GM21423 (cell line): ENCODE results near the gene HCN4.
"Not testable (repeated sequence)": the region's sequence is repeated elsewhere in the genome, so short reads cannot be mapped to it uniquely, and the experiment has no call there.

Experiments
- ATAC-seq: cut with Tn5 transposase; IDR thresholded peaks from one replicate; pipeline ENCODE4 v1.9.1; 2021; ENCODE audit warnings: mild to moderate bottlenecking, moderate library complexity; ENCODE audit not compliant: unreplicated experiment

HCN4 gene

DNA sequence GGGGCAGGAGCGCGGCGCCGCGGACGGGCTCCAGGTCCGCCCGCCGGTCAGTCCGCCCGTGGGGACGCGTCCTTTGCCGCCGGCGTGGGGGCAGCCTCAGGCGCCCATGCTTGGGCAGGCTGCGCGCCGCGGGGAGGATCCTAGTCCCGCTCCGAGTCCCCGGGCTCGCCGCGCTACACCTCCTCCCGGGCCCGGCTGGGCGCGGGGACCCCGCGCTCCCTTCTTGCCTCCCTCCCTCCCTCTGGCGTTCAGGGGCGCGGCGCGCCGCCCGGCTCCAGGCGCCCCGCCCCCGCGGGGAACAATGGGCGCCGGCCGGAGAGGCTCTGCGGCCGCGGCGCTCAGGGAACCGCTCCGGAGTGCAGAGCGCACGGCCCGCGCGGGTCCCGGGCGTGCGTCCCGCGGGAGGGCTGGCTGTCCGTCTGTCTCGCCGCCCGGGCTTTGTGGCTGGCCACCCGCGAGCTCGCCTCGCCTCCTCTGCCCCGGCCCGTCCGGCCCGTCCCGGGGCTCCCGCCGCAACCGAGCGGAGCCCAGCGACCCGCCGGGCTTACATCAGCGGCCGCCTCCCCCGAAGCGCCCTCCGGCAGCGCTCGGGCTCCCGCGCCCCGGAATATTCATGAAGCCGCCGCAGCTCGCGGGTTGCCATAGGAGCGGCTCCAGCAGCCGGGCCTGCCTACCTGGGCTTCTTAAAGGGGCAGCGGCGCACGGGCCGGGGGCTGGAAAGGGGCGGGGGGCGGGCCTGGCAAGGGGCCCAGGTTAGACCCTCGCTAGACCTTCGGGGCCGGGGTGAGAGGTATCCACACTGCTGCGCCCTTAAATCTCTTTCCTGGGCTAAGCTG is at the start of gene HCN4:
Gene HCN4 (minus strand): TSS at position 658 of the 836 bp plus-strand sequence. CDS start 688 bp downstream, outside the sequence.
- ATAC-seq: no peak

DNA sequence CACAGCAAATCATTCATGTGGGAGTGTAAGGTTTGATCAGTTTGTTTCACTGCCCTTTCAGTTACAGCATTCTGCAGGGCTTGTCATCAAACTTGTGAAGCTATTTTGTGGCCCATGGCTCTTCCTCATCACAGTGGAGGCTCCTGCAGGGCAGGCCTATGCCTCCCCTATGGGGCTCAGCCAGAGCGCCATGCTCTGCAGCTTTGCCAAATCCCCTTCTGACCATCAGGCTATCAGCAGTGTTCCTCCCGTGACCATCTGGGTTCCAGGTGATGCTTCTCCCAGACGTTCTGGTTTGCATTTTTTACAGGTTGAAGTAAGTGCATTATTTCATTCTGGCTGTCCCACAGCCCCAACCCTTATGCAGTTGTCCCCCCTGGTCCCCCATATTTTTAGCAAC is 46.1 kb upstream of the HCN4 start:
- ATAC-seq: no peak

DNA sequence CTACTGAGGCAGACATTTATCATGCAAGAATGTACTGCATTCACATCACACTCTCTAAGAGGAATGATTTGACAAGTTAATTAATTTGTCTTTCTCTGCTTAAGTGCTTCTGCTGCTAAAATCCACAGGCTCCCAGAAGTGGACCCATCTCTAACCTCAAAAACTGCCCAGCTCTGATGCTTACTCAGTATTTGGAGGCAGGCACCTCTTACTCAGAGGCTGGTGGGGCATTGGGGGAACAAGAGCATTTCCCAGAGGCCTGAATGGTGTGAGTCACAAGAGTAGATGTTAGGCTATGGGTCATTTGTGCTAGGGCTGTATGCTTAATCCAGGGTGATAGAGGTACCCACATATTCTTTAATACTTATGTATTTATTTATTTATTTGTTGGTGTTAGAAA is 34.4 kb upstream of the HCN4 start:
- ATAC-seq: no peak

DNA sequence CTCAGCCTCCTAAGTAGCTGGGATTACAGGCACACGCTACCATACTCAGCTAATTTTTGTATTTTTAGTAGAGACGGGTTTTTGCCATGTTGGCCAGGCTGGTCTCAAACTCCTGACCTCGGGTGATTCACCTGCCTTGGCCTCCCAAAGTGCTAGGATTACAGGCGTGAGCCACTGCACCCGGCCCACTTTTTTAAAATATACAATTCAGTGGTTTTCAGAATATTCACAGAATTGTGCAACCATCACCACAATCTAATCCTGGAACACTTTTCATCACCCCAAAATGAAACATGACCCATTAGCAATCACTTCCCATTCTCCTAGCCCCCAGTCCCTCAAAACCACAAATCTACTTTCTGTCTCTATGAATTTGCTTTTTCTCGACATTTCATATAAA is 31.5 kb upstream of the HCN4 start:
- ATAC-seq: not testable (repeated sequence)

DNA sequence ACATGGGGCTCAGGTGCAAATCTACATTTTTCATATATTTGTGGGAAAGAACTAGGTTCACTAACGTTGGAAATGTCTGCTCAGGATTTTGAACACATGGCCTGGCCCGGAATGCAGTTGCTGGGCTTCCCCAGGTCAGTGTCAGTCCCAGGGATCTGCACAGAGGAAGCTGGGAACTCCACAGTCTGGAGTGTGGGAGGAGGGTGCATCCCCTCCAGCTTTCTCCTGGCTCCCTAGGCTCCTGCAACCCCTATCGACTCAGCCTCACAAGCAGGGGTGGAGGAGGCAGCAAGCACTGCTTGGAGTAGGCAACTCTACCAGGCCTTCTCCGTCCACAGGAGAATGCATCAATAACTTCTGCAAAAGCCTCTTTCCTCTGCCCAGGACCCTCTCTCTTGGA is 30.1 kb upstream of the HCN4 start:
- ATAC-seq: no peak

DNA sequence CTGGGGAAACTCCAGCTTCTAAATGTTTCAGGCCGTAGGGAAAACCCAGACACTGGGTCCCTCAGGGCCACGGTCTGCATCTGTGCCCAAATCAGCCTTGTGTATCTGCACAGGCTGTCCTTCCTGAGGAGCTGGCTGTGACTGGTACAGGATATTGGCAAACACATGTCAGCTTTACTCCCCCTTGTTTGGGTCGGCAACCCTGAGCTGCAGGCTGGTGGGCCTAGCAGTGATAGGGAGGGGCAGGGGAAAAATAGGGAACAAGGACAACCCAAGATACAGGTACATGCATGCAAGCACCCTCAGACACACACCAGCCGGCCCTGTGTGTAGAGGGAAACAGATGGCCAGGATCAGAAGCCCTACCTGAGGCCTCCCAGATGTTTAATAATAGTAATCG is 28.7 kb upstream of the HCN4 start:
- no peak for ATAC-seq

DNA sequence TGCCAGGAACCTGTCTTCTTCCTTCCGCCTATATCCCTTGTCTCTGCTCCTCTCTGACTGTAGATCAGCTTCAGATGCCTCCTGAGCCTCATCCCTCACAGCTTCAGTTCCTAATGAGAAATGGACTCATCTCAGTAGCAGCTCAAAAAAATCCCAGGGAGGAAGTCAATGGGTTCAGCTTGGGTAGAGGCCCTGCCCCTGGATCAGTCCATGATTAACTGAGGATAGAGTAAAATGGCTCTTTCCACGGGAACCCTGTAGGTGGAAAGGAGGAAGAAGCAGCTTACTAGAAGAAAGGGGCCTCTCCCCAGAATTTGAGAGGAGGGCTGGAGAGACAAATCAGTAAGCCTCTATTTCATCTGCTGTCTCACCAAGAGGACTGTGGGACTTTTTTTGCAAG is 26.9 kb upstream of the HCN4 start:
- ATAC-seq: no peak

DNA sequence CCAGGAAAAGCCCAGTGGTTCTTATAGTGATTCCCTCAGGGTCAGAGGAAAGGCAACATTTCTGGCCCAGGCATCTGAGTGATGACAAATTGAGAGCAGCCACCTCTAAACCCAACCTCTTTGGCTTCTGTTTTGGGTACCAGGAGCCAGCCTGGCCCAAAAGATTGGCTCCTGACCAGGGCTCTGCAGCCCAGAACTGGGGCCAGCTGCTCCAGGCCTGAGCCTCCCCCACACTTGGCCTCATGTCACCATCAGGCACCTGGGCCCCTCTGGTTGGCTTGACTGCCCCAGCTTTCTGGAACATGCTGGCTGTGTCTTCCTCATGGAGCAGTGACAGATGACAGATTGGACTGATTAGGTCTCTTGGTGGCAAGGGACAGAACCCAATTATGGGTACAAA is 26.0 kb upstream of the HCN4 start:
- ATAC-seq: no peak

DNA sequence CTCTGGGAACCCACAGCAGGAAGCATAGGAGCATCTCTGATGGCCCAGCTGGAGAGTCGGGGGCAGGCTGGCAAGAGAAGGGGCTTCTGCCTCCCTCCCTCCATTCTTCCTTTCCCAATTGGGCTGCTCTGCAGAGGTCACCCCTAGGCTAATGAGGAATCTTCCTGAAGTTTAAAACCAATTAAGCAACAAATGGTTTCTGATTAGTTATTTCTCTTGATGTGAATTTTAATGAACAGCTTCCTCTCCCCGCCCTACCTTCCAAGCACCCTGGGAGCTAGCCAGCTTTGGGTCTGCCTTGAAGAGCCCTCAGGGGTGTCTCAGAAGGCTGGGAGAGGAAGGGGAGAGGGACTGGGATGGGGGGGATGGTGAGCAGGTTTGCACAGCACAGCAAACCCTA is 24.6 kb upstream of the HCN4 start:
- ATAC-seq: no peak

DNA sequence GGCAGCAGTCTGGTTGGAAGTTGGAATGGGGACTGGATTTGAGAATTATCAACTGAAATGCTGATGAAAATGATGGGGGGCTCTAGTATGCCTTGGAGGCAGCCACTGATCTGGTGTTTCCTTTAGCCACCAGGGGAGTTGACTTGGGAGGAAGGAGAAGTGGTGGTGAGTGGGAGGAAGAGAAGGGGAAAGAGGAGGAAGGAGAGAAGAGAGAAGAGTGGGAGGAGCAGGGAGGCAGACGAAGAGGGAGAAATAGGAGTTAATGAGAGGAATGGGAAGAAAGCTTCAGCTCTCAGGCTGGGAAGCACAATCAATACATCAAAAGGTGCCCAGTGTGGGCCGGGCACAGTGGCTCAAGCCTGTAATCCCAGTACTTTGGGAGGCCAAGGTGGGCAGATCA is 23.3 kb upstream of the HCN4 start:
- ATAC-seq: no peak

DNA sequence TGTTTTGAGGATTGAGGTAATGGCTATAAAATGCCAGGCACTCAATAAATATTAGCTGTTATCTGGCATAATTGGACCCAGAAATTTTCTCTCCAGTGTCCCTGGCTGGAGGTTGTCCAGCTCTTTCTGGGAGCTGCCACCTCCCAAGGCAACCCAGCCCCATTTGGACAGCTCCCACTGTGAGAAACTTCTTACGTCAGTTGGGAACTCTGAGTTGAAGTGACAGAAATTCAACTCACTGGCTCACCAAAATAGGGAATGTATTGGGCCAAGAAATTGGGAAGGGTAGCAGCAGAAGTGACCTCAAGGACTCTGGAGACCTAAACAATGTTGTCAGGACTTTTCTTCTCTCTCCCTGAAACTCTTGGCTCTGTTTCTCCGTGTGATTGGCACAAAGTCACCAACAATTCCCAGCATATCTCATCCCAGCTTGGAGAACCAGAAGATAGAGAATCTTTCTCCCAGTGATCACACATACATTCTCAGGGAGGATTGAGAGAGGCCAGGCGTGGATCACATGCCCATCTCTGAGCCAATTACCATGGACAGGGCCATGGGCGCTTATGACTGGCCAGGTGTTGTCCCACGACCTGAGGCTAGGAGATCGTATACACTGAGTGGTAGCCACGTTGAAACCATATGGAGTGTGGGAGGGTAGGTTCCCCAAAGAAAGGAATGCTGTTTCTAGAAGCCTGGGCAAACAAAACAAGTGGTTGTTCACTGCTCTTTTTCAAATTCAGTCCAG is 22.5 kb upstream of the HCN4 start:
- ATAC-seq: no peak

DNA sequence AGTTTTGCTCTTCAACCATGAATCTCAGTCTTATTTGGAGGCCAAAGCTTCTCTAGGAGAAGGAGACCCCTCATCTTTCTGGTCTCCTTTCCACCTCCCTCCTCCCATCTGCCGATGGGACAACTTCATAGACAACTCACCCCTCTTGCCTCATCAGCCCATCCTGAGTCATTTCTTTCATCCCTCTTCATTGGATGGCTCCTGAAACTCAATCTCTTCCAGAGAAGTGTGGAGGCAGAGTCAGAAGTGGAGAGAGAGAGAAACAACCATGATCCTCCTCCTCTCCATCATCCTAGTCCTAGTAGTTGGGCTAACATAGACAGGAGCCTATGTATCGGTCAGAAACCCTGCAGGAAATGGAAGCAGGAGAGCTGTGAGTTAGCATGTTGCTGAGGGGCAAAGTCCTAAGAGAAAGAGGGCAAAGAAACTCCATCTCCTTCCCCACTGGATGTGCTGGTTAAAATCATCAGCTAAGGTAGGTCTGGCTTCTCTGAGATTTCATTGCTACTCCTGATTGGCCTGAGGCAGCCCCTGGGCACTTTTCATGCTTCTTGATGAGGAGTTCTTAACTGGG is 21.3 kb upstream of the HCN4 start:
- ATAC-seq: no peak

DNA sequence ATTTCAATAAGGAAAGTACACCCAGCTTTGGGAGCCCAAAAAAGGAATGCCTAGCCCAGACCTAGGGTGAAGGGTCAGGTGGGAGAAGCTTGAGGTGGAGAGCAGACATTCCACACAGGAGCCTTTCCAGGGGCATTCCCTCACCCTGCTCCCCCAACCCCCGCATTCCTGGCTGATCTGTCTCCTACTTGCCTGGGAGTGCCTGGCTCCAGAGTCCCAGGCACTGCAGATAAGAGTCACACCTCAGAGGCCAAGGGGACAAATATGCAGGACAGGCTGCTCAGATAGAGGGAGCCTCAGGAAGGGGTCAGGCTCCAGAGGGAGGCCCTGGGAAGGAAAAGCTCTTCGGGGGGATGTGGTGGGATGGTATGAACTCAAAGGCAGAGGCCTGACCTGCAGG is 20.8 kb upstream of the HCN4 start:
- no peak for ATAC-seq

DNA sequence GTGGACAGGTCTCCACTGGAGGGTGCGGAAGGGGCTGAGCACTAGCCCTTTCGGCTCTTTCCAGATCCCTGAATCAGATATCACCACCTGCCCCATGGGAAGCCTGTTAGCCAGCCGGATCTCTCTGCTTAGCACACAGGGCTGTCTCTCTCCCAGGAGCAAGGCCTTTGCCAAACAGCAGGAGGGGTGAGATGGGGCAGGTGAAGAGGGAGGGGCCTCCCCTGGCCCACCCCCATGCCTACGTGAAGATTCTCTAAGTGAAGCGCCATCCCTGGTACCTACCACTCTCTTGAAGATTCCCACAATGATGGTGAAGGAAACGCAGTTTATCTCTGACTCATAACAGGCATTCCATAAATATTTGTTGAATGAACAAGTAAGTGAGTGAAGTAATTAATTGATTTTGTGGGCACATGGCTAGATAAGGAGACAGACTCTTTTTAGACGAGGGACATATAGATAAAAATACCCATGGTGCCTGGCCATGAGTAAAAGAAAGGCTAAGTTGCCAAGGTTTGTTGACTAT is 19.6 kb upstream of the HCN4 start:
- ATAC-seq: no peak

DNA sequence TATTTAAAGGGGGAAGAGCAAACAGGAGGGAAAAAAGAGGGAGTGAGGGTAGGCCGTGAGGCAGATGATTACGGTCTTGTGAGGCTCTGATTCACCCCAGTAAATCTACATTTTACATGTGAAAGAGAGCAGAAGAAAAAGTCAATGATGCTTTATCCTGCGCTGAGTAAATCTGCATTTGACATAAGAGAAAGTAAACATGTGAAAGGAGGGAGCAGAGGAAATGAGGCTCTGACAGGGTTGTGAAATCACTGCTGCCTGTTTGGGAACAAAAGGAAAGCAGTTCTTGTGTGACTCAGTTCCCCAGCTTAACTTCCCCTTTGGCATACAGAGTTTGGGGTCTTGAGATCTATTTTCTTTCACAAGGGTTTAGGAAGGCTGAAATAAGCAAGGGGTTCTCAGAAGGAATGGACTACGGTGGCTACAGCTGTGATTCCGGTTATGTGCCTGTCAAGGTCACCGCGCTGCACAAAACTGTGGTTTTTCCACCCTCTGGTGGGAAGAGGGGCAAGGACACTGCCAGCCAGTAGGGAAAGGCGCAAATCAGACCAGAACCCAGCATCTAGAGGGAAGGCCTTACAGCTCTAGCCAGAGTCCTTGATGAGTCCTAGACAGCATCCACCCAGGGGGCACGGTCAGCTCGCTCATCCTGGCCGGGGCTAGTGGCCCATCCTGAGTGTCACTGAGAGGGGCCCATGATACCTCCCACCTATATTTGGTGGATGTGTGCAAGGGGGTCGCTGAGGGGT is 18.9 kb upstream of the HCN4 start:
- ATAC-seq: no peak

DNA sequence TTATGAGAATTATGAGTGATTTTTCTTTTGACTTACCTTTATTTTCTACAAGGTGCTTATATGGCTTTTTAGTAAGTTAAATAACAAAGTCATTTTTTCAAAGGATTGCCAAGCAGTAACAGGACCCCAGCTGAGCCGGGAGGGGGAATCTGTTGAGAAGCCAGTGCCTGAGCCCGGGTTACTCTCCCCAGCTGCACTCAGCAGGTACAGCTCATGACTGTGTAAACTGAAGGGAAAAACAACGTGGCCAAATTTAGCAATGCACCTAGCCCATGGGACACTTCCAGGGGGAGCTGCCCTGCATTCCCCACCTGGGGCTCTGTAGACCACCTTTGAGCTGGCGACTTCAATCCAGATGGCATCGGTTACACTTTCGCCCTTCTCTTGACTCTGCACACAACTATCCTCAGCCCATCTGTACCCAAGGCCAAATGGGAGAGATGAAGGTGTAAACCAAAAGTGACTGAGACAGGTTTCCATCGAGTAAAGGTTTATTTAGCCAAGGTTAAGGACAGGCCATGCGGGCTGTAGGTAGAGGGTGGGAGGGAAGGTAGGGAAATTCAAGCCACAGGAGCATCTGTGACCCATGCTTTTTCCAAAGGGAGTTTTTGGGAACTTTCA is 18.2 kb upstream of the HCN4 start:
- ATAC-seq: no peak

DNA sequence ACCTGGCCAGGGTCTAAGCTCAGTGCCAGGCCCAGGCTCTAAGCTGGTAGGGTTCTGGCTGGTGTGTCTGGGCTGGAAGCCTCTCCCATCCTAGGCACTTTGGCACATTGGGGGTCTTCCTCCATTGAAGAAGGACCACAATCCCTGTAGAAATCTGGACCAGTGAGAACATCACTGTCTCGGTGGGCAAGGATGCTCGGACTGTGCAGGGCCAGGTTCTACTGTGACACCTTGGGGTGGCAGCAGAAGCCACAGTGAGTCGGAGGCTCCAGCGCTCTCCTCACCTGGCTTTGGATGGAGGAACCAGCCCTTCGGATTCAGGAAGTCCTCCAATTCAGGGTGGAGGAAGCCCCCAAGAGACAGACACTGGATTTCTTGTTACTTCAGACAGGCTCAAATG is 17.5 kb upstream of the HCN4 start:
- ATAC-seq: no peak

DNA sequence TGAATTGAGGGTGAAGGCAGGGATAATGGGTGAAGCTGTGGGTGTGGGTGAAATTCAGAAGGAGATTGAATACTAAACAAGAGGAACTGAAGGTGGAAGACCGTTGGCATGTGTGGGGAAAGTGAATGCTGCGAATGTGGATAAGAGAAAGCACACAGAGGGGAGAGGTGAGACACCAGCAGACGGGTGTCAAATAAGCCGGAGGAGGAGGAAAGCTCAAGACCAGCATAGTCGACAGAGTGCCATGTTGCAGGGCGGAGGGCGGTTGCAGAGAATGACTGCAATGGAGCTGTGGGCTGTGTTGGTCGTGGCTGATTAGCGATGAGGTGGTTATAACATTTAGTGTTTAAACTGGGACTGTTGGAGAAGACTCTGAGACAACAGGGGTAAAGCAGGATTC is 16.4 kb upstream of the HCN4 start:
- no peak for ATAC-seq

DNA sequence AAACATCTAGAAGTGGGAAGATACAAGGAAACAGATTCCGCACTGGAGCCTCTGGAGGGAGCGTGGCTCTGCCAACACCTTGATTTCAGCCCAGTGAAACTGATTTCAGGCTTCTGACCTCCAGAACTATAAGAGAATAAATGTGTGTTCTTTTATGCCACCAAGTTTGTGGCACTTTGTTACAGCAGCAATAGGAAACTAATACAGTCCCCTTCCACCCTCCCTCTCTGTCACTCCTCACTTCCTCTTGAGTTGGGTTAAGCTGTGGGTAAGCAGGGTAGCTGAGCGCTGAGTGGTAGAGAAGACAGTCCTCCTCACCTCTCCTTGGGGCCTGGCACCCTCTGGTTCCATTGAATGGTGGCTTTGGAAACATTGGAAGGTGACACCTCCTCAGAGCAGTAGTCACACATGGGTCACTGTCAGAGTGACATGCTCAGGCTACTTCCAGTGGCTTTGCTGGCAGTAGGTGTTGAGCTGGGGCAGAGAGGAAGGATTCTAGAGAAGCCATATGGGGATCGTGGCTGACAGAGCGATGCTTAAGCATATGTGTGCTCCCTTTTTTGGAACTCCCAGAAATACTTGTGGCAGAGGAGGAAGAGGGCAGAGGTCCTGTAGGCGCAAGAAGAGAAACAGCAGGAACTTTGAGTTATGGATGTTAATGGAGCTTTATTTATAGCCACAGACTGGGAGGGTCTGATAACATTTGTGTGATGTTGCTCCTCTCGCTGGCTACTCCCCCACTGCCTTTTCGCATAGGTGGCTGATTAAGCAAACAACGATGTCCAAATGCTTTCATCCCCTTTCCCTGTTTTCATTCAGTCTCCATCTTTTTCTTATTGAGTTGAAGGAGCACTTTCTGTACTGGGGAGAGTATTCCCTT is 14.8 kb upstream of the HCN4 start:
- ATAC-seq: no peak

DNA sequence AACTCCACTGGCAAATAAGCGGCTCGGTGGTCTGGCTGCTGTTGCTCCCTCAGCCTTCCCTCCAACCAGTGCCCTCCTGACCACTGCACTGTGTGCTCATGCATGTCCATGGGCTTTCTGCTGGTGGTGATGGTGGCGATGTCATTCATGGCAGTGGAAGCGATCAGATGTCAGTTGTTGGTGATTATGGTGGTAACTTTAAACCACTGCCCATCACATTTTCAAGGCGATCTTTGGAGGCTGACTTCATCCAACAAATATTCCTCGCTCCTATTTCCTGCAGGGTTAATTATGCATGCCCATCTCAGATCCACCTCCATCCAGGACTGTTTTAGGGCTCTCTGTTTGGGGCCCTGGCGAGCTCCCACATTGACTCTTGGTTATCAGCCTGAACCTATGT is 13.4 kb upstream of the HCN4 start:
- ATAC-seq: no peak
